Choroid plexus epithelial cell (primary cell): Measurements from ENCODE around the gene KLF7.

Experiments used
- DNase-seq: peaks from one replicate; pipeline ENCODE4 v3.0.0-alpha.2; 2010; ENCODE audit warnings: low read depth
- H3K4me3 ChIP-seq: 2 replicates; pipeline ENCODE4 v1.5.1; 2011; ENCODE audit warnings: low read depth, mild to moderate bottlenecking, control low read depth, low read length, moderate library complexity
- TF ChIP-seq, protein P1 (sequence below): conservative IDR thresholded peaks from 2 replicates; pipeline ENCODE4 v1.5.1; 2011; ENCODE audit warnings: low read depth, mild to moderate bottlenecking, control low read depth, inconsistent platforms, low read length, moderate library complexity

Gene KLF7

DNA sequence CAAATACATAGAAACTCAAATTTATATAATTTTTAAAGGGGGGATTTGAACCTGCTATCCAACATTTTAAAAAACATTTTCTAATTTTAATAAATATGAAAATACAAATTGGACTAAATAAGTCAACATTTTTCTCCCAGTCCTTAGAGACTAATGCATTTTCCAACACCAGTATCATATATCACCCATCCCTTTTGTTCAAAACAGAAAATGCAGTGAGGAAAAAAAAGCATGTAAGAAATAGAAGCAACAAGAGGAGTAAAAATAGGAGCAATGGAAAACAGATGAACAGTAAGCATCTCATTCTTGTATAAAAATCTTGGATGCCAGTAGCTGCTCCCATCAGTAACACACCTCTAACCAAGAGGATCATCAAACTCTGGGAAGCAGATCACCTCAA is 25.5 kb downstream of the KLF7 start:
- H3K4me3 ChIP-seq, result no peak overlapping the region
- DNase-seq, result no peak

DNA sequence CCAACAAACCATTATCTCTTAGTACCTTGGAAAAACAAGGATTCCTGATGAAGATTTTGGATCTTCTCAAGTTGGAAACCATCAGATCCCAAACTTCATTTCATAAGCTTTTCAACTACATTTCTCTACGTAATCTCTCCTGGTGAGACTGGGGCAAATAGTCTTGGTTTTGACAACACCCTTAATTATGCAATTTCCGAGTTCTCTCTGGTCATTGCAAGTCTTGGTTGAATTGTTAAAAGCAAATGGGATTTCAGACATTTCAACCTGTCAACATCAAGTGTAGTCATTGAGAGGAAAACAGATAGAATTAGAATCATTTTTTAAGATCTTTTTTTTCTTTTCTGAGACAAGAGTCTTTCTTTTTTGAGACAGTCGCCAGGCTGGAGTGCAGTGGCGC is 26.2 kb downstream of the KLF7 start:
- TF ChIP-seq, protein P1, sequence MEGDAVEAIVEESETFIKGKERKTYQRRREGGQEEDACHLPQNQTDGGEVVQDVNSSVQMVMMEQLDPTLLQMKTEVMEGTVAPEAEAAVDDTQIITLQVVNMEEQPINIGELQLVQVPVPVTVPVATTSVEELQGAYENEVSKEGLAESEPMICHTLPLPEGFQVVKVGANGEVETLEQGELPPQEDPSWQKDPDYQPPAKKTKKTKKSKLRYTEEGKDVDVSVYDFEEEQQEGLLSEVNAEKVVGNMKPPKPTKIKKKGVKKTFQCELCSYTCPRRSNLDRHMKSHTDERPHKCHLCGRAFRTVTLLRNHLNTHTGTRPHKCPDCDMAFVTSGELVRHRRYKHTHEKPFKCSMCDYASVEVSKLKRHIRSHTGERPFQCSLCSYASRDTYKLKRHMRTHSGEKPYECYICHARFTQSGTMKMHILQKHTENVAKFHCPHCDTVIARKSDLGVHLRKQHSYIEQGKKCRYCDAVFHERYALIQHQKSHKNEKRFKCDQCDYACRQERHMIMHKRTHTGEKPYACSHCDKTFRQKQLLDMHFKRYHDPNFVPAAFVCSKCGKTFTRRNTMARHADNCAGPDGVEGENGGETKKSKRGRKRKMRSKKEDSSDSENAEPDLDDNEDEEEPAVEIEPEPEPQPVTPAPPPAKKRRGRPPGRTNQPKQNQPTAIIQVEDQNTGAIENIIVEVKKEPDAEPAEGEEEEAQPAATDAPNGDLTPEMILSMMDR, result no peak
- no peak for DNase-seq
- no peak overlapping the region for H3K4me3 ChIP-seq

More for the DNA sequence above, 25.5 kb downstream of the KLF7 start:
- TF ChIP-seq, protein P1, result no peak

- no peak for DNase-seq
These were observed 27.0 kb downstream of the KLF7 start for GRCh38 chr2:207138627-207139297.

DNA sequence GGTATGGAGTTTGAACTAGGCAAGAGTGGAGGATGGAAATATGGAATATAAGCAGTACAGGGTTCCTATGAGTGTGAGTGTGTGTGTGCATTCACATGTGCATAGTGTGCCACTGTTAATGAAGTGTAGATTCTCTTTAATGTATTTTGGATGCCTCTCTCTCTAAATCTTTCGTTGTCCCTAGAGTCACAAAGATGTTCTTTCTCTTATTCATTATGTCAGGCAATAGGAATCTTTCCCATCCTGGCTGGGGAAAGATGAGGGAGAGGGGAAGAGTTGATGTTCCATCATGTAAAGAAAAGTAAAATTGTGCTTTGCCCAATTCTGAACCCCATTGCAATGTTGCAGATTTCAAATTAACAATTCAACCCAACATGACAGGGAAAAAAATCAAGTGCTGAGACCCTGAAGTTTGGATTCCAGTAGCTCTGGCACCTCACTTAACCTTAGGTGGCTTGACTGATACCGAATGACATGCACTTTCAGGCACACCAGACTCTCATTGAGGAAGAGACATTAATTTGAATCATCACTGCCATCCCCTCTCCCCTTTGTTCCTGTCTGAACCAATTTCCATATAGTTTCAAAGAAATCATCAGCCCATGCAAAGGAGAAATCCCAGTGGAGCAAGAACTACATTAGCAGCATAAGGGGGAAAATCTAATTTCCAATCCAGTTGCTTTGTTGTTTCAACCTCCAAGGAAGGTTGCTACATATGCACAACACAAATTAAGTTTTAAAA is 28.0 kb downstream of the KLF7 start:
- no peak overlapping the region for H3K4me3 ChIP-seq
- DNase-seq, result no peak
- TF ChIP-seq, protein P1, result no peak

More at GRCh38 chr2:207138627-207139297, 27.0 kb downstream of the KLF7 start:
- TF ChIP-seq, protein P1, result no peak
- no peak overlapping the region for H3K4me3 ChIP-seq

GRCh38 chr2:207136874-207137273 is 28.9 kb downstream of the KLF7 start:
- no peak for DNase-seq
- TF ChIP-seq, protein P1, result no peak
- no peak overlapping the region for H3K4me3 ChIP-seq

DNA sequence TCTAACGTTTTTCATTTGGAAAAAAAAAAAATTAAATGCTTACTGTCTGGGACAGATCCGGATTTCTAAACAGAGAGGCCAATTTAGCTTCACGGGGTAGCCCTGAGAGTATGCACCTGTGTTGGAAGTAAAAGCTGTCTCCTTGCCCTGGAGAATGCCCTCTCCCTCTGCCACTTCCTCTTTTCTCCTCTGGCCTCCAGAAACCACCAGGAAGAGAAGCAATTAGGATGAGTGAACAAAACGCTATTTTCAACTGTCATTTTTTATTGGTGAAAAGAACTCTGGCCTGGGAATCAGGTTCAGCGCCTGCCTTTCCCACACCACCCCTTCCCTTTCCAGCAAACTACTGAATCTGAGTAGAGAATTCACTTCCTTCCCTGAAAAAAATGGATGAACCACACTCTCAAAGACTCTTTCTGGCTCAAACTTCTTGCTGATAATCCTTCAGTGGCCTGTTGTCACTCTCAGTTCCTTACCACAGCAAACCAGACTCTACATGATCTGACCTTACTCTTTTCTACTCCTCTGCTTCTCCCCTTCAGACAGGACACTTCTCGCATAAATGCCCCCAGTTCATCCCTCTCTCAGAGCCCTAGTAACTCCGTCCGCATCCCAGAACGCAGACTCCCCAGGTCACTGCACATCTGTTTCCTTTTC is 29.8 kb downstream of the KLF7 start:
- TF ChIP-seq, protein P1, result no peak
- H3K4me3 ChIP-seq, result no peak overlapping the region
- DNase-seq, result no peak
